OCI-LY3 (cell line): ENCODE data around the gene ZNF423.

Source experiments
- H2AFZ ChIP-seq: fragments of 200-600, 300-600 bp; shearing (Covaris generic); 2 replicates; pipeline ENCODE4 v1.6.0; 2014; ENCODE audit warnings: antibody characterized with exemption, low read depth, low read length
- H3K27ac ChIP-seq: fragments of 200-600, 300-600 bp; sonication (generic); 2 replicates; pipeline ENCODE4 v1.5.1; 2014; ENCODE audit warnings: mild to moderate bottlenecking, low read length, moderate library complexity, mixed read lengths
- H3K27me3 ChIP-seq: fragments of 200-600, 300-600 bp; sonication (generic); 2 replicates; pipeline ENCODE4 v1.6.1; 2014; ENCODE audit warnings: low read depth, low read length, mixed read lengths
- H3K36me3 ChIP-seq: fragments of 200-600, 300-600 bp; sonication (generic); replicated peaks from 2 replicates; pipeline ENCODE3; 2014; ENCODE audit warnings: low read depth, low read length, mixed read lengths
- H3K4me1 ChIP-seq: fragments of 300-600, 200-600 bp; sonication (generic); 2 replicates; pipeline ENCODE4 v1.6.1; 2014; ENCODE audit warnings: low read length, mixed read lengths
- H3K4me2 ChIP-seq: fragments of 200-600, 300-600 bp; sonication (generic); 2 replicates; pipeline ENCODE4 v1.6.1; 2014; ENCODE audit warnings: low read length, mixed read lengths
- H3K4me3 ChIP-seq: fragments of 300-600, 200-600 bp; sonication (generic); 2 replicates; pipeline ENCODE4 v1.5.1; 2014; ENCODE audit warnings: antibody characterized with exemption, mild to moderate bottlenecking, low read length, moderate library complexity
- H3K79me2 ChIP-seq: fragments of 300-600, 200-600 bp; shearing (Covaris generic); 2 replicates; pipeline ENCODE4 v1.6.1; 2014; ENCODE audit warnings: mild to moderate bottlenecking, low read length, mixed read lengths
- H3K9ac ChIP-seq: fragments of 300-600, 200-600 bp; shearing (Covaris generic); 2 replicates; pipeline ENCODE4 v1.6.0; 2014; ENCODE audit warnings: mild to moderate bottlenecking, low read length, moderate library complexity
- H3K9me3 ChIP-seq: fragments of 200-600, 300-600 bp; shearing (Covaris generic); 2 replicates; pipeline ENCODE4 v1.6.1; 2014; ENCODE audit warnings: low read length, mixed read lengths; ENCODE audit not compliant: insufficient read depth
- H4K20me1 ChIP-seq: fragments of 200-600, 300-600 bp; sonication (generic); 2 replicates; pipeline ENCODE4 v1.6.1; 2016; ENCODE audit warnings: low read length, mixed read lengths; ENCODE audit not compliant: insufficient read depth
- CTCF ChIP-seq: fragments of 200-600, 300-600 bp; sonication (generic); IDR thresholded peaks from 2 replicates; pipeline ENCODE4 v1.5.1; 2014; ENCODE audit warnings: antibody characterized with exemption, low read length, low read depth
- EZH2phosphoT487 ChIP-seq: fragments of 200-600 bp; shearing (Covaris generic); IDR thresholded peaks from 2 replicates; pipeline ENCODE4 v1.6.1; 2018; ENCODE audit warnings: antibody characterized with exemption, mixed run types, low read depth

ZNF423 gene

GRCh38 chr16:49693445-49693844 is 162.5 kb downstream of the ZNF423 start:
- Histone ChIP-seq H2AFZ (no peak overlapping the region), H4K20me1 (no peaks in the 10 kb centered on the region), H3K9me3 (no peaks in the 10 kb centered on the region), H3K27ac (no peak overlapping the region), H3K4me1 (no peaks in the 10 kb centered on the region), H3K4me3 (no peak overlapping the region), H3K27me3 (peaks cover 22% of the 10 kb centered on the region), H3K36me3 (no peaks in the 10 kb centered on the region), H3K9ac (no peak overlapping the region), H3K4me2 (no peak overlapping the region), H3K79me2 (no peaks in the 10 kb centered on the region)
- no peak for TF ChIP-seq CTCF
- no peak for TF ChIP-seq EZH2phosphoT487

DNA sequence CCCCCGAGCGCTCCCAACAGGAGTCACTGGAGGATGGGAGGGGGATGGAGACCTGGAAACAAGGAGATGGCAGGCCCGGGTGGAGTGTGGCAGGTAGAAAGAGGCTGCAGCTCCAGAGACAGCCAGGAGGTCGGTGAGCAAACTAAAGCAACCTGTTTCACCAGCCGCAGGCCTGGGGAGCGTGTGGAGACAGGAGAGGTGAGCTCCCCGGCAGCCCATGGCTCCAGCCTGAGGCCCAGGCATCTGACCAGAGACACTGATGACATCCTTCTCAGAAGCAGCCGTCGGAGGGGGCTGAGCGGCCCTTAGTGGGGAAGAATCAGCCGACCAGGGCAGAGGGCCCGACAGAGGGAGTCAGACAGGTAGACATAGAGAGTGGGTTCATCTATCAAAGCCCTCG is 165.1 kb downstream of the ZNF423 start:
- H3K27me3 ChIP-seq, result peaks cover 24% of the 10 kb centered on the region
- no peak for TF ChIP-seq CTCF
- TF ChIP-seq EZH2phosphoT487, result no peak
- H3K4me1 ChIP-seq, result no peaks in the 10 kb centered on the region
- no peak overlapping the region for H3K9ac ChIP-seq
- H2AFZ ChIP-seq, result no peak overlapping the region
- H4K20me1 ChIP-seq, result no peaks in the 10 kb centered on the region
- H3K27ac ChIP-seq, result no peak overlapping the region
- no peak overlapping the region for H3K4me3 ChIP-seq
- no peaks in the 10 kb centered on the region for H3K79me2 ChIP-seq
- H3K9me3 ChIP-seq, result no peaks in the 10 kb centered on the region
- no peaks in the 10 kb centered on the region for H3K36me3 ChIP-seq
- no peak overlapping the region for H3K4me2 ChIP-seq

DNA sequence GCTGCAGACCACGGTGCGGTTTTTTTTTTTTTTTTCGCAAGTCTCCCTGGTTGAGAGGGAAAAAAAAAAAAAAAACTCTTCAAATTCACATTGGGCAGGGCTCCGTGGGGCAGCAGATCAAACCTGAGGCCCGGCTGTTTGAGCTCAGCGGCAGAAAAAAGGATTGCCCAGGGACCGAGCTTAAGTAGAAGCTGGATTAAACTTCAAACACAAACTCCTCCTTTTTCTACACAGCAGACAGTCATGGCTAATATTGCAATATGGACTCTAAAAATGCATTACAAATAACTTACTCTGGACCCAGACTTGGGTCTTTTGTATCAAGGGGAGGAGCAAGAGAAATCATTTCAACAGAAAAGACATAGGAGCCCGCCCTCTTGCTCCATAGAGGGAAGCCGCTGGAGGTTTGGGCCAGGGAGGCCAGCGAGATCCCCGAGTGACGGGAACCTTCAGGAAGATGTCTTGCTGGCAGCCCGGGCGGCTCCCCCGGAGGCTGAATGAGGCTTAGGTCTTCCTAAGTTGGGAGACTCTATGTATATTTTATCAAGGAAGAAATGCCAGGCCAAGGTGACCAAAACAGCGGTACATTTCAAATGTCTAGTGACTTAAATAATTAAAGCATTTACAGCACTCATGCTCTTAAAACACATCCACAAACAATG is 167.7 kb downstream of the ZNF423 start:
- Histone ChIP-seq H4K20me1 (no peaks in the 10 kb centered on the region), H3K27ac (no peak overlapping the region), H3K4me1 (no peaks in the 10 kb centered on the region), H3K4me2 (no peak overlapping the region), H2AFZ (no peak overlapping the region), H3K9me3 (no peaks in the 10 kb centered on the region), H3K4me3 (no peak overlapping the region), H3K9ac (no peak overlapping the region), H3K79me2 (no peaks in the 10 kb centered on the region), H3K27me3 (peaks cover 13% of the 10 kb centered on the region; the same call in 1 of the 2 replicates), H3K36me3 (no peaks in the 10 kb centered on the region)
- TF ChIP-seq EZH2phosphoT487 (no peak), CTCF (no peak)

DNA sequence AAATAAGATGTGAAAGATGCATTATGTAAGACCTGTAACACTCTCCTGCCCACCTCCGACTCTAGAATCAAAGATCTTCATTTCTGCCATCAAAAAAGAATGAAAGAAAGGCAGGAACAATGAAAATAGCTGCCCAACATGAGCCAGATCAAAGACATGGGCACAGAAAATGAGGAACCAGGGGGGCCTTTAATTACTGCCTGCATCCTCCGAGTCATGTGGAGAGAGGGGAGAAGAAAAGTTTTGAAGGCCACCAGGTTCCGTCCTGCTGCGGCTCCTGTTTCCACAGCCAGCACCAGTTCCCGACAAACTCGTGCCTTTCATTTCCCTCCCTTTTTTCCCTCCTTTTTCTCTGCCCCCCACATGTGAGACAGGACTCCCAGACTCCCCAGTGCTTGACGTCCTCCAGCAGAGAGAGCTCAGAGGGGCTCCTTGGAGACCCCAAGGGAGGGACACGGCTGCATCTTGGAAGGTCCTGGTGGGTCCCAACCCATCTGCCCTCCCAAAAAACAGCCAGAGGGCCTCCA is 168.4 kb downstream of the ZNF423 start:
- Histone ChIP-seq H3K4me1 (no peaks in the 10 kb centered on the region), H3K79me2 (no peaks in the 10 kb centered on the region), H3K9me3 (no peaks in the 10 kb centered on the region), H3K4me3 (no peak overlapping the region), H4K20me1 (no peaks in the 10 kb centered on the region), H3K27me3 (peaks cover 16% of the 10 kb centered on the region), H2AFZ (no peak overlapping the region), H3K36me3 (no peaks in the 10 kb centered on the region), H3K27ac (no peak overlapping the region), H3K4me2 (no peak overlapping the region), H3K9ac (no peak overlapping the region)
- TF ChIP-seq EZH2phosphoT487 (no peak), CTCF (no peak)
